ENCODE data around the gene JARID2.
A peak's percentile ranks its signal among the peaks of the same experiment; 100 is the strongest.

Gene JARID2

DNA sequence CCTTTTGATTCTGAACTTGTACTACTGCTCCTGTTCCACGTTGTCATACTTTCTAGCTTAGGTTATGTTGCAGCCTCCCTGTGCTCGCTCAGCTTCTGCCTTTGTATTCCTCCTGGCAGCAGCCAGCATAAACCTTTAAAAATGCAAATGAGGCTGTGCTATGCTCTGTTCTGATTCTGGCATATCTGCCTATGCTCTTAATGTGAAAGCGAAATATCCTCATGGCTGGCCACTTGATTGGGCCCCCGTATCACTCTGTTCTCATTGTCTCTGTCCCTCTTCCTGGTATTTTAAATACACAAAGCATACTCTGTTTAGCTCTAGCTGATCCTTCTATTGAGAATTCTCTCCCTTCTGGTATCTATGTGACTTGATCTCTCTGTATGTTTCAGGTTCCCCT is 139.0 kb downstream of the JARID2 start:
- DNase-seq: no peak

DNA sequence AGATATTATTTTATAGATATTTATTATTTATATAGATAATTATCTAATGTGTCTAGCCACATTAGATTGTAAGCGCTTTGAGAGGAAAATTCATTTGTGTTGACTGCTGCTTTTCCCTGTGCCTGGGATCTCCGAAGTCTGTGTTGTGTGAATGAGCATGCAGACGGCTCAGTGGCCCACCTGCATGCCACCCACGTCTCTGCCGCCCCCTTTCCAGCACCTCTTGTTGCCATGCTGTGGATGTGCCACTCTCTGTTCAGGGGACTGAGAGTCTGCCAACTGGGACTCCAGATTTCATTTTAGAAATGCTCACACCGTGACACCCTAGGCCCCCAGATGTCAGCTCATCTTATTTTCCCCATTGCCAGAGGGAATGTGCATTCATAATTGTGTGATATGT is 139.7 kb downstream of the JARID2 start:
- no peak for DNase-seq

DNA sequence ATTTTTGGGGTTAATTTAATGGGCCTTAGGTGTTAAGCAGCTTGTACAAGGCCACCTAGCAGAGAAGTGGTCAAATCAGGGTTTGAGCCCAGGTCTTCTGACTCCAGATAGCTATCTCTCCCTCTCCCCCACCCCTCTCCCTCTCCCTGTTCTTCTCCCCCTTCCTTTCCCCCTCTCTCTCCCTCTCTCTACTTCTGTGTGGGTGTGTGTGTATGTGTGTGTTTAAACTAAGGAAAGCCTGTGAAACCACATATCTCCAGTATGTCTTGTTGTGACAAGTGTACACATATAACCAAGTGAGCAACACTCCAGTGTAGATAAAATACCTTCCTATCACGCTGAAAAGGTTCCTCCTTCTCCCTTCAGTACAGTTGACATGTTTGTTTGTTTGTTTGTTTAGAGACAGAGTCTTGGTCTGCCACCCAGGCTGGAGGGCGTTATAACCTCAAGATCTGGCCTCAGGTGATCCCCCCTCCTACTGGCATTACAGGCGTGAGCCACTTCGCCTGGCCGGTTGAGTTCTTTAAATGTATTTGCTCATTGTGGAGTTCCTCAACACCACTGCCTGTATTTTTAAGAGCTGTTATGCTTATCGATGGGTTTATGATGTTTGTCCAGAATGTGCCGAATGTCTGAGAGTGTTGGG is 140.4 kb downstream of the JARID2 start:
- DNase-seq: no peak

DNA sequence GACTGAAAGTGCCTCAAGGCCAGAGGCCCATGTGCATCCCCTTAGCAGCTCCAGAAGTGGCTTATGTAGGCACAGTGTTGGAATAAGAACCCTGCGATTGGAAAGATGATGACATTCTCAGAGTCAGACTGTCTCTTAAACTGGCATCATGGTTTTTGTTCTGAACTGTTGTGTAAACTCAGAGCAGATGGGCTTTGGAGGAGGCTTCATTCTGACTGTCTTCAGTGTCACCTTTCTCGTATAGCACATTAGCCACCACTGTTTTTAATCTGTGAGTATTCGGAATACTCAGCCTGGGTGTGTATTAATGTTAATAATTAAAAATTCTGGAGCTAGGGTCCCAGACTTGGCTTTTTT is 140.9 kb downstream of the JARID2 start:
- no peak for DNase-seq

DNA sequence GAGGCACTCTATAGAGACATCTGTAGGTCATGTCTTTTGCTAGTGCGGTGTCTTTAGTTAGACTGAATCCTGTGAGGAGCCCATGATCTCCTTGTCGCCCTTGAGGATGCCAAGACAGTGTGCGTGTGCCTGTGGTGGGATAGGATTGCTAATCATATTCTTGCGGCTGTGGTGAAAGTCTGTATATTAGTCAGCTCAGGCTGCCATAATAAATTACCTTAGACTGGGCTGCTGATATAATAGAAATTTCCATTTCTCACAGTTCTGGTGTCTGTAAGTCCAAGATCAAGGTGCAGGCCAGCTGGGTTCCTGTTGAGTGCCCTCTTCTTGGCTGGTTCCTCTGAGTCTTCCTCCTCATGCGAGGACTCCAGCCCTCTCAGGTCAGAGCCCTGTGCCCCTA is 141.2 kb downstream of the JARID2 start:
- DNase-seq: no peak

DNA sequence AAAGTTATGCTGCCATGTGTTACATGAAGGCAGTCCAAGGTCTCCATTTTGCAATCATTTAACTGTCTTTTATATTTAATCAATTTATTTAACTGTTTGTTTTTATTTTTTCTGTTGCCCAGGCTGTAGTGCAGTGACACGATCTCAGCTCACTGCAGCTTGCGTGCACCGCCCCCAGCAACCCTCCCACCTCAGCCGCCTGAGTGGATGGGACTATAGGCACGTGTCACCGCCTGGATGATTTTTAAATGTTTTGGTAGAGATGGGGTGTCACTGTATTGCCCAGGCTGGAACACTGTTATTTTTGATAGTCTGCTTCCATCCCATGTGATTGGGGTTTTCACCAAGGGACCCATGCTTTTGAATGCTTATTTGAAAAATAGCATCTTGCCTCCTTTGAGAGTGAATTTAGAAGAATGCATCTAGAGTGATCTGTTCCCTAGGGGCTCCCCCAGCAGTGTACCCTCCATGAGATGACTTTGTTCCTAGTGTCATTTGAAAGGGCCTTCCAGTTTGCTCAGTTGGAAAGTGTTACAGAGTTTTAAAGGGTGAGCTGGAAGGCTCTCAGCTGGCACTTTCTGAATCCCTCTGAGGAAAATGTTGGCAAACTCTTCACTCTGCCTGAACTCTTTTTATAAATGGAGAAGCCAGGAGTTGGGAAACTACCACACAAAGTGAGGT is 143.4 kb downstream of the JARID2 start:
- DNase-seq: no peak

DNA sequence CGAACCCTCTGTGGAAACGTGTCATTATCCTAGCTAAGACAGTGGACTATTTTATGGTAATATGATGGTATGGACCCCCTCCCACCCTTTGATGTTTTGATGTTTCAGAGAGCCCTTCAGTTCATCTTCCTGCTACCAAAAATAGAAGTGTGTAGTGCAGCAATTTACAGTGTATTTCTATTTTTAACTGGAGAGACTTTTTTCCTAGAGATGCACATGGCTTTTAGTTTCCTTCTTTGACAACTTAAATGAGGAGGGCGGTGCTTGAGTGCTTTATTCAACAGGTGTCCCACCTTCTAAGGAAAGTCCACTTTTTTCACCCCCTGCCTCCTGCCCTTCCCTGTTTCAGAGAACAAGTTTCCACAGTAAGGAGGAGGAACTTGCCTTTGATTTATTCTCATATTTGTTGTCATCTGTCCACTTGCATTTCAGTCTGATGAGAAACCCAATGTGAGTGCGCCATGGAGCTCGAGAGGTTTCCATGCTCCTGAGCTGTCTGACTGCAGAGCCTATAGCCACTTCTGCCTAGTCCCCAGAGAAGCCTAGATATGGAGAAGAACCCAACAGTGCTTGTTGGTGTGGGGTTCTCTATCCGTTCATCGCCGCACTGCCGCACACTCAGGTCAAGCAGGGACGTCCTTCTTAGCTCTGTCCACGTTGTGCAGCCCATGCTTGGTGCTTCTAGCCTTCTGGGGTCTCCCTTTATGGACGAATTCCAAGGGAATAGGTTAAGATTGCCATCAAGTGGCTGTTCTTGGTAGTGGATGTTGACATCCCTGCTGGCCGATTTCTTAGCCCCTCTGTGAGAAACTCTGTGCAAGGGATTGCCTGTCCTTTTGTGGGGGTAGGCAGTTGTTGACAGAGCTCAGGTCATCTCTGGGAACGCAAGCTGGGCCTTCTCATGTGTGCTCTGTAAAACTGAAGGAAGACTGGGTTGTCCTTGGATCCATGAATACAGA is 144.2 kb downstream of the JARID2 start:
- peak; percentile 28 for DNase-seq

DNA sequence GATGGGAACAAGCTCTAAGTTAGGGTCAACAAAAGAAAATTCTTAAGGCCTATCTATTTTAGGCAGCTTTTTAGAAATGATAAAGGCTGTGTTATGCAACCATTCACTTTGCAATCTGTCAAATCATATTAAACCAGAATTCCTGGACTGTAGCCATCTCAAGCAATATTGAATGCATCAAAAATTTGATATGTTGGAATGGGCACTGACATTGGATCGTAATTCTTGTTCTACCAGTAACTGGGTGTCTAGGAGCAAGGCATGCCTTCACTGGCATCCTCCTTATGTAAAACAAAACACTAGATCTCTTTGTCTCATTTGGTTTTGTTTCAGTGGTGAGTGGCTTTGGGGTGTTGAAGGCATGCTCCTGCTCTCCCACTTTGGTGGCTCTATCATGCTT is 145.6 kb downstream of the JARID2 start:
- no peak for DNase-seq

DNA sequence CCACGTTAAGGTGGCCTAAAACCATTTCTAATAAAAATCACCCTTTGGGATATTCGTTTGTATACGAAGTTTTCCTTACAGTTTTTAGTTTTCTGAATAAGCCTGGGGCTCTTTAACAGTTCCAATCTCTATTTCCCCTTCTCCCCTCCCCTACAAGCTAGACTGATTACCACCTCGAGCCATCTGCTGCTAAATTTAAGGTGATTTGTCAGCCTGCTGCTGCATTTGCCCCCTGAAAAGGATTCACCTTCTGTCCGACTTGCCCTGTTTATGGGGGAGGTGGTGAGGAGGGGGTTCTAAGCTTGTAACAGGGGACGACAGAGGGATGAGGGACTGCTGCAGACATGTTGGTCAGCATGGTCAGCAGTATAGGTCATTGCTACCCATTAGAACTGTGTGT is 146.3 kb downstream of the JARID2 start:
- no peak for DNase-seq

DNA sequence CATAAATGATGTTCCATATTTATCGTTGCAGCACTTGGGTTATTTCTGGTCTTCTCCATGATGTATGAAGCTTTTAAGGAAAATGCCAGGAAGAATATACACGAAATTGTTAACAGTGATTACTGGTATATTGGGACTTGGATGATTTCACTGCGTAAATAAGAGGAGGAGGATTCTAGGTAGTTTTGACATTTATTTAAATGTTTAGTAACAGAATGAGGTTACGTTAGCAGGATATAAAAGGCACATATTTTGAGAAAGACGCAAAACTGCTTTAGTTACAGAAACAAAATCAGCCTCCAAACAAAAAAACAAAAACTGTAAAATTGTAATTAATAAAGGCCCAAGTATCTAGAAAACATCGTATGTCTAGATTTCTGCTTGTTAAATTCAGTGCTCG is 147.7 kb downstream of the JARID2 start:
- DNase-seq: no peak

DNA sequence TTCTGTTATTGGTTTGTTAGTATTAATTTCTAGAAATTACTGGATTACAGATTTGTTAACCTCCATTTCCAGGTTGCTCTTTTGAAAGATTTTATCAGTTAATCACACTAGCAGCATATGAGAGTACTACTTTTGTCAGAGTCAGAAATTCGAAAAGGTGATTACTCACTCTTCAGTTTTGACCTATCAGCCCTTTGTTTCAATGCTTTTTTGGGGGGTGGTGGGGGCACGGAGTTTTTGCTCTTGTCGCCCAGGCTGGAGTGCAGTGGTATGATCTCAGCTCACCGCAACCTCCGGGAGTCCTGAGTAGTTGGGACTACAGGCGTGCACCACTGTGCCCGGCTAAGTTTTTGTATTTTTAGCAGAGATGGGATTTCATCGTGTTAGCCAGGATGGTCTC is 149.2 kb downstream of the JARID2 start:
- DNase-seq: no peak

DNA sequence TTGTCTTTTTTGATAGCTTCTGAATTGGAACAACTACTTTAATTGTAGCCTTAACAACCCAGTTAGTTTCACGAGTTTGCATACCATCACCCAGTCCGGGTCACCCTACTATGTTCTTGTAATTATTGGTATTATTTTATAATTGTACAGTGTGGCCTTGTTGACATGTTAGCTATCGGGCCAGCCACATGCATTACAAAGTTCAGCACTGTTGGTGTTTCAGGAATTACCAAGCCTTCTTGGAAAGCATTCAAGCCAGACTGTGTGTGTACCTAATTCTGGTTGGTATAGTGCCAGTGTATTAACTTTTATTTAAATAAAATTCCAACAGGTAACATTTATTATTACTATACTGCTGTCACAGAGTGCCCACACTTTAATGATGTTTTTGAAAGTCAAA is 150.9 kb downstream of the JARID2 start:
- no peak for DNase-seq

DNA sequence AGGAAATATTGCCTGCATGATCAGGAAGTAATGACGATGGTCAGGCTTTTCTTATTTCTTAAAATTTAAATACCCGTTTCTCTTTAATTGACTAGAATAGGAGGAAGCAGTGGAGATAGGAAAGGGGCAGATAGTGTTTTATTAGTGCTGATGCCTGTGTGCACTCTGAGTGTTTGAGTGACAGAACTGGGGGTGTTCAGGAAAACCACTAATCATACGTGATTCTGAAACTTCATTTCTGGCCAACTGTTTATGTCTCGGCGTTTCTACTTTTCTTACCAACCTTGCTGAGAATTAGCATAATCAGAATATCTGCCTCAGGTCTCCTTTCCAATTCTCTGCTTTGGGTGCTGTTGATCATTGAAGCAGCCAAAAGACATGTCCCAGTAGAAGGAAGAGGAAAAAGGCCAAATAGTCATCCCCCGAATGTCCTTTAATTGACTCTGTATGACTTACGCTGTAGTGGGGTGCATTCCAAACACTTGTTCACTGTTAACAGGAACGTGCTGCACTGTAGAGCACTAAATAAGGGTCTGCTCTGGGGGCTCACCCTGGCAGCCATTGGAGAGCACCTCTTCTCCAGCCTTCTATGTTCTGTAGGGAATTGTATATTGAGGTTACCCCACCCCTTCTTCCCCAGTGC is 152.9 kb downstream of the JARID2 start:
- DNase-seq: no peak

DNA sequence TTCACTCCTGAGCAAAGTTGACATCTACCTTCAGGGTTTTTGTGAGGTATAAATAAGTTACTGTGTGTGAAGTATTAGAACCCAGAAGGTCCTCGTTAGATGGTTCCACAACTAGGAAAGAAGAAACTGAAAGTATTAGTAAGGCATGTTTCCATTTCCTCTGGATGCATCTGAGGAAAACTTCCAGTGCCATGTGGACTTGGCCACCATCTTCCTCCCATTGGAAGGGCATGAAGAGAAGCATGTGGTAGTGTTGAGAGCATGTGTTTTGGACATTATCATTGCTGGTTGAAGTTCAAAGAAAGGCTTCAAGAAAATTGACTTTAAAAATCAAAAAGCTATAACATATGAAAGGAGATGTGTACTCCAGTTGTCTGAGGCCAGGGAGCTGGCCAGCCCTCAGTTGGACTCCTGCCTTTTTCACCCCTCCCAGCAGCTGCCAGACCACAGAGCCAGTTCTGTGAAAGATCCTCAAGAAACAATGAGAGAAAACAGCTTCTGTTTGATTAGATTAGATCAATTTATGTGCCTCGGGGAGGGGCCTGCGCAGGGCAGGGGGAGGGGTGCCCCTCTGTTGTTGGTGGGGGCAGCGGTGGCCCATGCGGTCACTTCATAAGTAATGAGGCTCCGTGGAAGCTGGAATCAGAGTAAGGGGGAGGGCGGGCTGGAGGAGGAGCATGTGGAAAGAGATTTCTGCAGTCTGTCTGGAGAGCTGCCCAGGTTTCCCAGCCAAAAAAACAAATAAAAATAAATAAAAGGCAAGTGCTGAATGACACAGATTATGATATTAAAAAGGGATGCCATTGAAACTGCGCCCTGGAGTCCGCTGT is 154.0 kb downstream of the JARID2 start:
- no peak for DNase-seq

DNA sequence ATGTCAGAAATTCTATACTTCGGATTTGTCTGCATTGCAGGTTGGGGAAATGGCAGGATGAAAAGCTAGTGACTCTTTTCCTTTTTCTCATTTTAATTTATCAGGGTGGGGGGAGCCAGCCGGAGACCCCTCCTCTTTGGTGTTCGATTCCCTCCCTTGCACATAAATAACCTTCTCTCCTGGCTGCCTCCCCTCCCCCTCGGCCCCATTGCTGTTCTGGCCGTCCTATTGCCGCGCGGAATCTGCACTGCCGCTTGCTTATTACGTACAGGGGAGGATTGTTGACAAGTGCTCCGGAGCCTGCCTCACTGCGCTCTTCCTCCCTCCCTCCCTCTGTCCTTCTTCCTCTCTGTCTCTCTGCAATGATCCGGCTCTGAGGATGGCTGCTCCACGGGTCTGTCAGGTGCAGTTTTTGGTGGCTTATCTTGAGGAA is 154.7 kb downstream of the JARID2 start:
- no peak for DNase-seq

DNA sequence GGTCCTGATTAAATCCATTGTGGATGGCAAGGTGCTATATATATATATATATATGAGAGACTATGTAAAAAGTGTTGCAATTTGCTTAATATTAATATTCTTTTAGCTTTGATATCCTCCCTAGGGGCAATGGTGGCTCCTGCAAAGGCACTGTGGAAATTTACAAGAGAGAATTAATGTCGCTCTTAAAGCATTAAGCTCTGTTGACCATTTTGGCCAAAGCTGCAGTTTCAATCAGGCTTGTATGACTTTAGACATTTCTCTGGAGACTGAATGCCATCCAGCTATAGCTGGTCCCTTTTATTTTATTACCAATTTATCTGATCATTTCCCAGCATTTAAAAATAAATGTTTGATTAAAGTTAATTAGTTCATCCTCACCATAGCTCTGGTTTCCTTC is 155.3 kb downstream of the JARID2 start:
- no peak for DNase-seq

DNA sequence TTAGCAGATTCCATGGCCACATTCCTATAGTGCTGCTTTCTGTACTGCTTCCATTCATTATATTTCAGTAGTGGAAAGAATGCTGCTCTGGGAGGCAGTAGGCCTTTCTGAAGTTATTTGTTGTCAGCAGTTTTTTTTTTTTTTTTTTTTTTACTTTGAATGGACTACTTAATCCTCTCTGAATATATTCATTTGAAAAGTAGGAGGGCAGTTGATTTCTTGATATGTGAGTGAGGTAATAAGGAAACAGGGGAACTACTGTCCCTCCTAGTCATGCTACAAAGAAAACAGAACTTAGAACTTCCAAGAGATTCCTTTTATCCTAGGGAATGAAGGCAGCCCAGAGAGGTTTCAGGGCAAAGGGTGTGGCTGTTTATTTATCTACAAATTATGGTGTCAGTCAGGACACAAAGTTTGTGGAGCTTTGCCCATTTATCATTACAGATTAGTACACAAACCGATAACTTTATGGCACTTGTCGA is 155.9 kb downstream of the JARID2 start:
- DNase-seq: no peak

DNA sequence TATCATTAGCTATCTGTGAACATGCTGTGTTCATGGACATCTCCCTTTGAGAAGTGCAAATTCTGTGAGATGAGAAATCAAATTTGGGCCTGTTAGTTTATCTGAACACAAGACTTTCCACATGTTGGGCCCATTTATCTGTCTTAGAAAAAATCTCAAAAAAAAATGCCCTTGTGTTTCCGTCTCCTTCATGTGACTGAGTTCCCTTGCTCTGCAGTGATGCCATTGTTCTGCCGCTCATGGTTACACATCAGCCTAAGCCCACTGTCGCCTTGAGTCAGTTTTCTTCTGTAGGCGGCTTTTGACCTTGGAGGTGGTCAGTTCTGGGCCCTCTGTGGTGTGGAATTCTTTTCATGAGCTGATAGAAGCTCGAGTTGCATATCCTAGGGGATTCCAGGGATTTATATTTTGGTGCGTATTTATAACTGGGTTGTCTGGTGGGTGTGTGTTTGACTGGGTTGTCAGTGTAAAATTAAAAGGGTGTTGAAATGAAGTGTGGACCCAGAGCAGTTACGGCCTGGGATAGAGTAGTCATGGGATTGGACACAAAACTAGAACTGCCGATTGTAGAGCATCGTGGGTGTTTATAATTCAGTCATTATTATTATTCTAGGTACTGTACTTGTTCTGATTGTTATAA is 156.7 kb downstream of the JARID2 start:
- DNase-seq: no peak

DNA sequence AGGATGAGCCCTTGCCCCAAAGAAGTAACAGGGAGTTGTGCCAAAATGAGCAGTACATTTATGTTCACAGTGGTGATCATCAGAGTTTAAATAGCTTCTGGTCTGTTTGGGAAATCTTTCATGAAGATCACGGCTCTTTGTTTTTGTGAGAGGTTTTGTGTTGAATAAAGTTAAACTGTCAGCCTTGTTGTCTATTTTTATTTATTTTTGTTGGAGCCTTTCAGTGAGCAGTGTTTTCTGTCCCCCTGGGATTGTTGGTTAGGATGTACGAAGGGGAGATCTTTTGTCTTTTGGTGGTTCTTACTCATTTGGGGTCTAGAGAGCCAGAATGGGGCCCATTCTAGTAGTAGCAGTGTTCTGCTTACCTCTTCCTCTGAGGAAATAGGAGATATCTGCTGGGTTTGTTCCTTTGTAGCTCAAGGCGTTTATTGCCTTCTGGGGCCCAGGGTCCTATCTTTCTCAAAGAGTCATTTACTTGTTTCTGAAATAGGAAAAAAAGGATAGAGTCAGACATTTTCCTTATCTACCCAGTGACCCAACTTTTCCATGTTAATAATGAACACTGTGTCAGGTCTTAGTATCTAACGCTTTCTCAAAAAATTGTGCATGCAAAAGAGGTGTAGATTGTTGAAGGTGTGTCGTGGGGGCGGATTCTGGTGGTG is 157.4 kb downstream of the JARID2 start:
- DNase-seq: no peak

DNA sequence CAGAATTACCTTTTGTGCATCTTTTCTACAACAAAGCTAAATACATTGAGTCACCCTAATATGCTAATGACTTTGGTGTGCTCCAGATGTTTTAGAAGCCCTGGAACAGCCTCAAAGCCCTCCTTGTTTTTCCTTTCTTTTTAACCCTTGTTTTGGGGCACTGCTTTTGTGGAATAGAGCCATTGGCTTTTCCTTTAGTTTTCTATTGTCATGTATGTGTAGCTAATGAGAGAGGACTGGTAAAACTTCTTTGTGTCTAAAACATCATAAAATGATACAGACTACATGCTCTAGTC is 158.8 kb downstream of the JARID2 start:
- DNase-seq: no peak
